K562 (cell line): ENCODE measurements around the gene DLGAP5. TPM values are rescaled to one million over a fixed set of nuclear protein-coding genes. Genes with fewer than 3 reads are reported as not detected.

ENCODE experiments used
- ATAC-seq: fragments of 200-7000 bp; cut with Tn5 transposase; 3 replicates; pipeline ENCODE4 v1.9.1; 2020; ENCODE audit warnings: moderate library complexity
- BruUV-seq: library from RNA; stranded (reverse); fragments of 400-500 nt; replicated peaks from 2 replicates; lab custom pipeline; 2021; lab: Mats Ljungman, UMichigan
- CTCF ChIA-PET: fragments of 300-600 bp; formaldehyde crosslinking; extraction: SDS; loops from one replicate; lab custom pipeline; 2021; ENCODE audit warnings: low intra/inter-chr PET ratio; lab: Yijun Ruan, JAX
- POLR2A ChIA-PET: fragments of 300-600, 350-650 bp; sonication (Branson Sonifier 250); formaldehyde crosslinking; extraction: SDS; loops from one replicate; lab custom pipeline; 2021; ENCODE audit warnings: antibody characterized with exemption, inconsistent platforms; lab: Yijun Ruan, JAX
- DNase-seq, 4 experiments: peaks; one replicate each; pipeline versions ENCODE4 v3.0.0 to v3.0.0-alpha.2; 2011 to 2018; ENCODE audit warnings: low spot score in 3 of 4, mixed read lengths in 3 of 4; ENCODE audit errors: extremely low read depth in 1 of 4
- FAIRE-seq: peaks from 2 replicates; lab custom pipeline; 2011; peaks lifted over from hg19 to GRCh38; lab: Jason Lieb, UNC
- H2AFZ ChIP-seq: 2 replicates; pipeline ENCODE4 v1.6.0; 2011; ENCODE audit warnings: low read depth, low read length, control low read depth, inconsistent platforms
- H3K27ac ChIP-seq: fragments of 200-600 bp; 3 replicates; pipeline ENCODE4 v1.8.0; 2011; ENCODE audit warnings: low read depth, mild to moderate bottlenecking, control low read depth, inconsistent platforms, low read length, moderate library complexity, mixed read lengths; ENCODE audit errors: extremely low read depth
- H3K27me3 ChIP-seq, 2 experiments: fragments of 300-600 bp in 1 of 2; 2 replicates in 1 of 2; 3 replicates in 1 of 2; pipeline versions ENCODE4 v1.6.0 to v1.8.0; 2011; ENCODE audit warnings: inconsistent platforms in 2 of 2, low read length in 2 of 2, mild to moderate bottlenecking in 1 of 2, mixed read lengths in 1 of 2, moderate library complexity in 1 of 2; ENCODE audit not compliant: control insufficient read depth in 2 of 2, insufficient read depth in 2 of 2
- H3K36me3 ChIP-seq: fragments of 300-600 bp; 3 replicates; pipeline ENCODE4 v1.8.0; 2011; ENCODE audit warnings: mild to moderate bottlenecking, low read length, inconsistent platforms; ENCODE audit not compliant: control insufficient read depth, insufficient read depth
- H3K4me1 ChIP-seq, 2 experiments: fragments of 200-600 bp in 1 of 2; replicated peaks in 1 of 2; 2 replicates in 1 of 2; 3 replicates in 1 of 2; pipeline versions ENCODE4 v1.5.1 to v1.8.0; 2011; ENCODE audit warnings: inconsistent platforms in 2 of 2, low read length in 2 of 2, mild to moderate bottlenecking in 1 of 2, mixed read lengths in 1 of 2, moderate library complexity in 1 of 2; ENCODE audit not compliant: control insufficient read depth in 2 of 2, insufficient read depth in 2 of 2
- H3K4me2 ChIP-seq: 2 replicates; pipeline ENCODE4 v1.6.1; 2011; ENCODE audit warnings: low read length, control low read depth, inconsistent platforms, mixed read lengths; ENCODE audit not compliant: insufficient read depth
- H3K4me3 ChIP-seq: fragments of 200-600 bp; sonication (generic), shearing (Covaris generic); 2 replicates; pipeline ENCODE4 v1.5.1; 2016; ENCODE audit warnings: control low read depth, inconsistent platforms
- H3K79me2 ChIP-seq: fragments of 200-600 bp; 3 replicates; pipeline ENCODE4 v1.8.0; 2011; ENCODE audit warnings: low read length, inconsistent platforms; ENCODE audit not compliant: control insufficient read depth, insufficient read depth
- H3K9ac ChIP-seq, 2 experiments: 2 replicates each; pipeline versions ENCODE4 v1.6.0 to v1.6.1; 2011; ENCODE audit warnings: low read depth in 2 of 2, low read length in 2 of 2, control low read depth in 1 of 2, inconsistent platforms in 1 of 2, mild to moderate bottlenecking in 1 of 2, mixed read lengths in 1 of 2; ENCODE audit not compliant: insufficient read depth in 1 of 2
- H3K9me1 ChIP-seq: one replicate; pipeline ENCODE4 v1.6.0; 2011; ENCODE audit warnings: inconsistent platforms, mild to moderate bottlenecking, low read length, moderate library complexity; ENCODE audit not compliant: control insufficient read depth, insufficient read depth
- H3K9me3 ChIP-seq: replicated peaks from 2 replicates; pipeline ENCODE4 v1.5.1; 2011; ENCODE audit warnings: low read depth, low read length, inconsistent platforms; ENCODE audit not compliant: control insufficient read depth, insufficient read depth
- H4K20me1 ChIP-seq: replicated peaks from 2 replicates; pipeline ENCODE4 v1.6.1; 2011; ENCODE audit warnings: low read length, inconsistent platforms, mixed read lengths; ENCODE audit not compliant: control insufficient read depth, insufficient read depth
- ARID4B ChIP-seq: sonication (generic); formaldehyde crosslinking; IDR thresholded peaks from 2 replicates; pipeline ENCODE4 v1.8.0; 2022; ENCODE audit warnings: mild to moderate bottlenecking, missing genetic modification reagents
- BRD4 ChIP-seq: fragments of 200-600 bp; sonication (generic); IDR thresholded peaks from 2 replicates; pipeline ENCODE4 v1.6.1; 2017; ENCODE audit warnings: inconsistent platforms
- CBX3 ChIP-seq, 2 experiments: IDR thresholded peaks; 1 replicate in 1 of 2; 2 replicates in 1 of 2; pipeline ENCODE4 v1.6.1; 2012; ENCODE audit warnings: inconsistent platforms in 2 of 2, low read length in 2 of 2, borderline replicate concordance in 1 of 2, control low read depth in 1 of 2
- CSDE1 ChIP-seq, 2 experiments: fragments of 450-650 bp; IDR thresholded peaks; 2 replicates each; pipeline ENCODE4 v1.6.1; 2016; ENCODE audit warnings: mild to moderate bottlenecking in 1 of 2
- DPF2 ChIP-seq: fragments of 450-650 bp; IDR thresholded peaks from 2 replicates; pipeline ENCODE4 v1.6.1; 2016
- ERF ChIP-seq: fragments of 450-650 bp; formaldehyde crosslinking; IDR thresholded peaks from 2 replicates; pipeline ENCODE4 v1.4.0; 2020; ENCODE audit warnings: mild to moderate bottlenecking, mixed read lengths
- EZH2 ChIP-seq: IDR thresholded peaks from 2 replicates; pipeline ENCODE4 v1.6.1; 2012; ENCODE audit warnings: low read depth, mild to moderate bottlenecking, inconsistent platforms, low read length, borderline replicate concordance
- FOXJ3 ChIP-seq: sonication (generic); formaldehyde crosslinking; IDR thresholded peaks from 2 replicates; pipeline ENCODE4 v1.4.0; 2020; ENCODE audit warnings: mild to moderate bottlenecking, missing genetic modification reagents
- HOMEZ ChIP-seq: fragments of 250-450 bp; sonication (Bioruptor Pico); IDR thresholded peaks from 2 replicates; pipeline ENCODE4 v1.4.0; 2020; ENCODE audit warnings: mild to moderate bottlenecking, moderate library complexity
- NELFE ChIP-seq: IDR thresholded peaks from 2 replicates; pipeline ENCODE4 v1.6.1; 2011; ENCODE audit warnings: mild to moderate bottlenecking; ENCODE audit not compliant: insufficient read depth, insufficient read length
- NFRKB ChIP-seq: fragments of 450-650 bp; IDR thresholded peaks from 2 replicates; pipeline ENCODE4 v1.6.1; 2016; ENCODE audit warnings: low read depth
- OTX1 ChIP-seq: fragments of 450-650 bp; formaldehyde crosslinking; IDR thresholded peaks from 2 replicates; pipeline ENCODE4 v1.4.0; 2022; ENCODE audit warnings: mild to moderate bottlenecking
- ZBTB1 ChIP-seq: sonication (generic); formaldehyde crosslinking; IDR thresholded peaks from 2 replicates; pipeline ENCODE4 v1.8.1; 2023; ENCODE audit warnings: missing genetic modification reagents, low read depth, mild to moderate bottlenecking, borderline replicate concordance
- ZHX1 ChIP-seq: fragments of 150-350 bp; conservative IDR thresholded peaks from 2 replicates; pipeline ENCODE4 v1.6.1; 2014; ENCODE audit warnings: low read length
- ZNF212 ChIP-seq: fragments of 450-650 bp; formaldehyde crosslinking; IDR thresholded peaks from 2 replicates; pipeline ENCODE4 v1.4.0; 2020; ENCODE audit warnings: mild to moderate bottlenecking
- ZNF347 ChIP-seq: fragments of 450-650 bp; formaldehyde crosslinking; IDR thresholded peaks from 2 replicates; pipeline ENCODE4 v1.4.0; 2020; ENCODE audit warnings: low read depth, mild to moderate bottlenecking, moderate library complexity
- ZNF830 ChIP-seq: fragments of 250-450 bp; sonication (Bioruptor Pico); IDR thresholded peaks from 2 replicates; pipeline ENCODE4 v1.5.0; 2021; ENCODE audit warnings: mild to moderate bottlenecking
- WGBS: fragments of 100-300 bp; shearing (Covaris generic); methylation state at CpG from one replicate; pipeline ENCODE4 v1.1.6; 2016; ENCODE audit warnings: low coverage, mixed read lengths; ENCODE audit not compliant: insufficient coverage; ENCODE audit errors: missing lambda C conversion rate; 5-methylcytosine and 5-hydroxymethylcytosine counted together
- in situ Hi-C: fragments of 300-500 bp; cut with MboI; formaldehyde crosslinking; loops from 4 replicates; pipeline ENCODE4 v1.15.0; 2018; ENCODE audit warnings: inconsistent platforms, mixed read lengths
- intact Hi-C: fragments of 100-400 bp; cut with micrococcal nuclease; formaldehyde crosslinking; loops from 2 replicates; pipeline ENCODE4 v1.14.2; 2022
- polyA plus RNA-seq, 8 experiments: library from polyadenylated mRNA; depleted of rRNA in 4 of 8; stranded (reverse) in 5 of 8; unstranded in 3 of 8; fragments of >200 nt; fragmentation: Nextera tagmentation in 2 of 8; fragmentation: Illumina TruSeq in 1 of 8; extraction: Ambion mirVana in 2 of 8; extraction: Trizol in 1 of 8; gene quantifications; 2 replicates each; pipeline versions ENCODE4 v1.2.1 to v1.2.3, GENCODE V29; 2011 to 2014; ENCODE audit warnings: inconsistent platforms in 1 of 8, missing spikeins in 1 of 8
- total RNA-seq, 7 experiments: library from RNA; depleted of rRNA in 6 of 7; stranded (reverse); fragments of >200 nt in 6 of 7; fragmentation: Illumina TruSeq in 2 of 7; extraction: Trizol in 2 of 7; gene quantifications; 2 replicates each; pipeline versions ENCODE4 v1.2.1 to v1.2.3, GENCODE V29; 2011 to 2021; ENCODE audit warnings: low replicate concordance in 1 of 7

Gene DLGAP5
- total and polyA plus RNA-seq, 9 of the 15 experiments (the other 6 are each of a cell fraction or from before 2014, with no cell fraction given) = 39.1 to 80.0 (median 59.9) TPM

GRCh38 chr14:55239320-55239719, 47.9 kb upstream of the DLGAP5 start:
- WGBS = 11% methylated on average over 1 of the region's 1 CpG
- Histone ChIP-seq H3K9ac (no peak overlapping the region), H3K9me3 (no peaks in the 10 kb centered on the region), H3K27me3 (peaks cover 0 to 3% of the 10 kb centered on the region in 2 experiments; a peak in 1 of 5 replicates), H3K79me2 (no peaks in the 10 kb centered on the region), H3K36me3 (no peaks in the 10 kb centered on the region), H3K4me3 (no peak overlapping the region), H2AFZ (no peak overlapping the region), H3K9me1 (no peaks in the 10 kb centered on the region), H3K4me1 (peaks cover 0 to 3% of the 10 kb centered on the region in 2 experiments; a peak in 2 of 5 replicates), H3K27ac (no peak overlapping the region), H4K20me1 (no peaks in the 10 kb centered on the region), H3K4me2 (no peak overlapping the region)
- ATAC-seq (no peak), DNase-seq (no peak), FAIRE-seq (no peak)
- no TSS peak for BruUV-seq
- in situ Hi-C loops (no loop called here), intact Hi-C loops (no loop called here)
- POLR2A ChIA-PET = interaction anchor here (0.6 kb wide), 1 partner anchor 55 kb away, joined by 3 read pairs; no protein-coding TSS in a partner anchor
- CTCF ChIA-PET = no interaction called here
- TF ChIP-seq OTX1 (CRISPR knock-in tag) (no peak), BRD4 (no peak), NELFE (no peak), ZNF830 (CRISPR knock-in tag) (no peak), ARID4B (CRISPR knock-in tag) (no peak), CBX3 (IDR thresholded peaks at IDR 0.05; ENCODE audit: borderline replicate concordance in 1 of 2, low read length in 2 of 2) (no peak), ZHX1 (no peak), NFRKB (no peak), FOXJ3 (no peak), ERF (CRISPR knock-in tag) (no peak), HOMEZ (CRISPR knock-in tag) (no peak), CSDE1 (IDR thresholded peaks at IDR 0.05) (no peak), DPF2 (no peak), ZNF347 (CRISPR knock-in tag) (no peak), ZNF212 (CRISPR knock-in tag) (no peak), EZH2 (no peak), ZBTB1 (CRISPR knock-in tag) (no peak)
